HEK293 (cell line): ENCODE results near the gene LRP10.

Experiments used
- CTCF ChIA-PET: fragments of 350-600 bp; formaldehyde crosslinking; extraction: SDS; loops from one replicate; lab custom pipeline; 2021; ENCODE audit warnings: antibody characterized with exemption; lab: Yijun Ruan, JAX
- POLR2A ChIA-PET: fragments of 300-600 bp; formaldehyde crosslinking; extraction: SDS; loops from one replicate; lab custom pipeline; 2020; ENCODE audit warnings: antibody characterized with exemption, inconsistent platforms; lab: Yijun Ruan, JAX
- H3K27ac ChIP-seq: fragments of 200-500 bp; sonication (Bioruptor generic); 2 replicates; pipeline ENCODE4 v1.5.1; 2014; ENCODE audit warnings: low read depth, low read length, control low read depth, inconsistent platforms; ENCODE audit errors: extremely low read depth
- H3K36me3 ChIP-seq, 2 experiments: fragments of 200-500 bp in 1 of 2; sonication (Bioruptor generic) in 1 of 2; 1 replicate in 1 of 2; 2 replicates in 1 of 2; pipeline ENCODE4 v1.5.1; 2014 to 2017; ENCODE audit warnings: inconsistent platforms in 2 of 2, low read length in 2 of 2; ENCODE audit not compliant: control insufficient read depth in 2 of 2, insufficient read depth in 1 of 2
- H3K4me1 ChIP-seq: fragments of 200-500 bp; sonication (Bioruptor generic); 2 replicates; pipeline ENCODE4 v1.5.1; 2014; ENCODE audit warnings: mild to moderate bottlenecking, low read length, inconsistent platforms; ENCODE audit not compliant: control insufficient read depth, insufficient read depth
- H3K4me3 ChIP-seq: 2 replicates; pipeline ENCODE4 v1.5.1; 2011; ENCODE audit warnings: low read depth, mild to moderate bottlenecking, control low read depth, low read length, moderate library complexity
- H3K9me3 ChIP-seq: fragments of 200-500 bp; sonication (Bioruptor generic); 2 replicates; pipeline ENCODE4 v1.5.1; 2014; ENCODE audit warnings: low read depth, low read length, inconsistent platforms; ENCODE audit not compliant: control insufficient read depth, insufficient read depth
- FEZF1 ChIP-seq: fragments of 450-650 bp; formaldehyde crosslinking; IDR thresholded peaks from 2 replicates; pipeline ENCODE4 v1.5.1; 2016; ENCODE audit warnings: missing biosample characterization, missing genetic modification characterization
- GLI2 ChIP-seq: fragments of 450-650 bp; formaldehyde crosslinking; IDR thresholded peaks from 2 replicates; pipeline ENCODE4; 2017; ENCODE audit warnings: missing biosample characterization, missing genetic modification characterization, low read depth, borderline replicate concordance
- MEIS1 ChIP-seq: sonication (generic); formaldehyde crosslinking; IDR thresholded peaks from 2 replicates; pipeline ENCODE4 v1.8.1; 2022; ENCODE audit warnings: missing genetic modification reagents, mild to moderate bottlenecking, borderline replicate concordance
- ZBTB21 ChIP-seq: fragments of 450-650 bp; formaldehyde crosslinking; IDR thresholded peaks from 2 replicates; pipeline ENCODE4 v1.5.1; 2017; ENCODE audit warnings: missing biosample characterization, missing genetic modification characterization
- ZBTB8A ChIP-seq: fragments of 450-650 bp; formaldehyde crosslinking; IDR thresholded peaks from 2 replicates; pipeline ENCODE4 v1.5.1; 2016; ENCODE audit warnings: missing biosample characterization, missing genetic modification characterization
- ZNF132 ChIP-seq: fragments of 450-650 bp; formaldehyde crosslinking; IDR thresholded peaks from 2 replicates; pipeline ENCODE4 v1.5.1; 2017; ENCODE audit warnings: missing biosample characterization, missing genetic modification characterization, borderline replicate concordance
- ZNF221 ChIP-seq: fragments of 450-650 bp; formaldehyde crosslinking; IDR thresholded peaks from 2 replicates; pipeline ENCODE4 v1.5.1; 2017; ENCODE audit warnings: missing biosample characterization, missing genetic modification characterization, borderline replicate concordance
- ZNF223 ChIP-seq: fragments of 450-650 bp; formaldehyde crosslinking; IDR thresholded peaks from 2 replicates; pipeline ENCODE4 v1.5.1; 2016; ENCODE audit warnings: missing biosample characterization, missing genetic modification characterization
- ZNF24 ChIP-seq: fragments of 450-650 bp; formaldehyde crosslinking; IDR thresholded peaks from 2 replicates; pipeline ENCODE4 v1.5.1; 2016; ENCODE audit warnings: missing biosample characterization, missing genetic modification characterization
- ZNF248 ChIP-seq: fragments of 450-650 bp; formaldehyde crosslinking; IDR thresholded peaks from 2 replicates; pipeline ENCODE4 v1.5.1; 2017; ENCODE audit warnings: missing biosample characterization, missing genetic modification characterization
- ZNF292 ChIP-seq: fragments of 450-650 bp; formaldehyde crosslinking; IDR thresholded peaks from 2 replicates; pipeline ENCODE4 v1.5.1; 2016; ENCODE audit warnings: low read depth, missing biosample characterization, missing genetic modification characterization, borderline replicate concordance
- ZNF404 ChIP-seq: fragments of 450-650 bp; formaldehyde crosslinking; IDR thresholded peaks from 2 replicates; pipeline ENCODE4 v1.5.1; 2017; ENCODE audit warnings: missing biosample characterization, missing genetic modification characterization
- ZNF423 ChIP-seq: fragments of 450-650 bp; formaldehyde crosslinking; IDR thresholded peaks from 2 replicates; pipeline ENCODE4 v1.5.1; 2016; ENCODE audit warnings: missing biosample characterization, missing genetic modification characterization
- ZNF548 ChIP-seq: fragments of 450-650 bp; formaldehyde crosslinking; IDR thresholded peaks from 2 replicates; pipeline ENCODE4 v1.5.1; 2016; ENCODE audit warnings: missing biosample characterization, missing genetic modification characterization
- ZNF571 ChIP-seq: fragments of 450-650 bp; formaldehyde crosslinking; IDR thresholded peaks from 2 replicates; pipeline ENCODE4 v1.5.0; 2017; ENCODE audit warnings: missing biosample characterization, missing genetic modification characterization
- ZNF777 ChIP-seq: fragments of 450-650 bp; formaldehyde crosslinking; IDR thresholded peaks from 2 replicates; pipeline ENCODE4 v1.5.1; 2017; ENCODE audit warnings: missing biosample characterization, missing genetic modification characterization, borderline replicate concordance
- TF ChIP-seq, protein P1 (sequence below): fragments of 450-650 bp; formaldehyde crosslinking; IDR thresholded peaks from 2 replicates; pipeline ENCODE4 v1.5.1; 2016; ENCODE audit warnings: missing biosample characterization, missing genetic modification characterization, low read depth
- TF ChIP-seq, protein P2 (sequence below): fragments of 450-650 bp; formaldehyde crosslinking; IDR thresholded peaks from 2 replicates; pipeline ENCODE4 v1.5.1; 2016; ENCODE audit warnings: missing biosample characterization, missing genetic modification characterization, borderline replicate concordance
- TF ChIP-seq, protein P3 (sequence below): fragments of 450-650 bp; formaldehyde crosslinking; IDR thresholded peaks from 2 replicates; pipeline ENCODE4 v1.5.1; 2016; ENCODE audit warnings: missing biosample characterization, missing genetic modification characterization
- TF ChIP-seq, protein P4 (sequence below): fragments of 450-650 bp; formaldehyde crosslinking; IDR thresholded peaks from 2 replicates; pipeline ENCODE4 v1.5.1; 2016; ENCODE audit warnings: missing biosample characterization, missing genetic modification characterization

Gene LRP10

DNA sequence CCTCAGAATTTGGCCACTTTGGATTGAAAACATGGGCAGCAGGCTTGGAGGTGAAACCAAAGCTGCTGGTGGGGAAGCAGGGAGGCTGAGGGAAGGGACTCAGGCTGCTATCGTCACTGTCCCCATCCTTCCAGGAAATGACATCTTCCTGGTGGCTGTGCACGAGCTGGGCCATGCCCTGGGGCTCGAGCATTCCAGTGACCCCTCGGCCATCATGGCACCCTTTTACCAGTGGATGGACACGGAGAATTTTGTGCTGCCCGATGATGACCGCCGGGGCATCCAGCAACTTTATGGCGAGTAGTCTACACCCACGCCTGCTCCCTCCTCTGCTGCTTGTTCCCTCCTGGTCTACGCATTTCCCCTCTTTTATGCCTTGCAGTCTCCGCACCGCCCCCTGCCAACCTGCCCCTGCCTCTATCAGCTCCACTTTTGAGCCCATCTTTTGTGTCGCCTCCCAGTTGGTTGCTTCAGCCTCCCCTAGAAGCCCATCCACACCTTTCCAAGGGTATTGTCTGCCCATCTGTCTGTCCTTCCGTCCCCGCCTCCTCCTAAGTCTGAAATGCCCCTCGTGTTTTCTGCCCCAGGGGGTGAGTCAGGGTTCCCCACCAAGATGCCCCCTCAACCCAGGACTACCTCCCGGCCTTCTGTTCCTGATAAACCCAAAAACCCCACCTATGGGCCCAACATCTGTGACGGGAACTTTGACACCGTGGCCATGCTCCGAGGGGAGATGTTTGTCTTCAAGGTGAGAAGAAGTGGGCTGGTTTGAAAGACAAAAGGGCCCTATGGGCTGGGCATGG lies 28.2 kb upstream of the LRP10 start:
- TF ChIP-seq ZNF777 (tag by site-specific recombination) (no peak), ZNF132 (tag by site-specific recombination) (no peak), ZNF292 (tag by site-specific recombination) (no peak), ZNF423 (tag by site-specific recombination) (no peak), ZNF24 (tag by site-specific recombination) (no peak), MEIS1 (CRISPR knock-in tag) (no peak), ZNF571 (tag by site-specific recombination) (no peak)
- TF ChIP-seq, protein P1, sequence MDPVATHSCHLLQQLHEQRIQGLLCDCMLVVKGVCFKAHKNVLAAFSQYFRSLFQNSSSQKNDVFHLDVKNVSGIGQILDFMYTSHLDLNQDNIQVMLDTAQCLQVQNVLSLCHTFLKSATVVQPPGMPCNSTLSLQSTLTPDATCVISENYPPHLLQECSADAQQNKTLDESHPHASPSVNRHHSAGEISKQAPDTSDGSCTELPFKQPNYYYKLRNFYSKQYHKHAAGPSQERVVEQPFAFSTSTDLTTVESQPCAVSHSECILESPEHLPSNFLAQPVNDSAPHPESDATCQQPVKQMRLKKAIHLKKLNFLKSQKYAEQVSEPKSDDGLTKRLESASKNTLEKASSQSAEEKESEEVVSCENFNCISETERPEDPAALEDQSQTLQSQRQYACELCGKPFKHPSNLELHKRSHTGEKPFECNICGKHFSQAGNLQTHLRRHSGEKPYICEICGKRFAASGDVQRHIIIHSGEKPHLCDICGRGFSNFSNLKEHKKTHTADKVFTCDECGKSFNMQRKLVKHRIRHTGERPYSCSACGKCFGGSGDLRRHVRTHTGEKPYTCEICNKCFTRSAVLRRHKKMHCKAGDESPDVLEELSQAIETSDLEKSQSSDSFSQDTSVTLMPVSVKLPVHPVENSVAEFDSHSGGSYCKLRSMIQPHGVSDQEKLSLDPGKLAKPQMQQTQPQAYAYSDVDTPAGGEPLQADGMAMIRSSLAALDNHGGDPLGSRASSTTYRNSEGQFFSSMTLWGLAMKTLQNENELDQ (tag by site-specific recombination): no peak
- TF ChIP-seq, protein P2, sequence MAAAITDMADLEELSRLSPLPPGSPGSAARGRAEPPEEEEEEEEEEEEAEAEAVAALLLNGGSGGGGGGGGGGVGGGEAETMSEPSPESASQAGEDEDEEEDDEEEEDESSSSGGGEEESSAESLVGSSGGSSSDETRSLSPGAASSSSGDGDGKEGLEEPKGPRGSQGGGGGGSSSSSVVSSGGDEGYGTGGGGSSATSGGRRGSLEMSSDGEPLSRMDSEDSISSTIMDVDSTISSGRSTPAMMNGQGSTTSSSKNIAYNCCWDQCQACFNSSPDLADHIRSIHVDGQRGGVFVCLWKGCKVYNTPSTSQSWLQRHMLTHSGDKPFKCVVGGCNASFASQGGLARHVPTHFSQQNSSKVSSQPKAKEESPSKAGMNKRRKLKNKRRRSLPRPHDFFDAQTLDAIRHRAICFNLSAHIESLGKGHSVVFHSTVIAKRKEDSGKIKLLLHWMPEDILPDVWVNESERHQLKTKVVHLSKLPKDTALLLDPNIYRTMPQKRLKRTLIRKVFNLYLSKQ (tag by site-specific recombination): no peak
- TF ChIP-seq, protein P3, sequence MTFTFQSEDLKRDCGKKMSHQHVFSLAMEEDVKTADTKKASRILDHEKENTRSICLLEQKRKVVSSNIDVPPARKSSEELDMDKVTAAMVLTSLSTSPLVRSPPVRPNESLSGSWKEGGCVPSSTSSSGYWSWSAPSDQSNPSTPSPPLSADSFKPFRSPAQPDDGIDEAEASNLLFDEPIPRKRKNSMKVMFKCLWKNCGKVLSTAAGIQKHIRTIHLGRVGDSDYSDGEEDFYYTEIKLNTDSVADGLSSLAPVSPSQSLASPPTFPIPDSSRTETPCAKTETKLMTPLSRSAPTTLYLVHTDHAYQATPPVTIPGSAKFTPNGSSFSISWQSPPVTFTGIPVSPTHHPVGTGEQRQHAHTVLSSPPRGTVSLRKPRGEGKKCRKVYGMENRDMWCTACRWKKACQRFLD (tag by site-specific recombination): no peak
- H3K36me3 ChIP-seq: no peaks in the 10 kb centered on the region; a peak in 1 of 3 replicates
- POLR2A ChIA-PET: no interaction called here

DNA sequence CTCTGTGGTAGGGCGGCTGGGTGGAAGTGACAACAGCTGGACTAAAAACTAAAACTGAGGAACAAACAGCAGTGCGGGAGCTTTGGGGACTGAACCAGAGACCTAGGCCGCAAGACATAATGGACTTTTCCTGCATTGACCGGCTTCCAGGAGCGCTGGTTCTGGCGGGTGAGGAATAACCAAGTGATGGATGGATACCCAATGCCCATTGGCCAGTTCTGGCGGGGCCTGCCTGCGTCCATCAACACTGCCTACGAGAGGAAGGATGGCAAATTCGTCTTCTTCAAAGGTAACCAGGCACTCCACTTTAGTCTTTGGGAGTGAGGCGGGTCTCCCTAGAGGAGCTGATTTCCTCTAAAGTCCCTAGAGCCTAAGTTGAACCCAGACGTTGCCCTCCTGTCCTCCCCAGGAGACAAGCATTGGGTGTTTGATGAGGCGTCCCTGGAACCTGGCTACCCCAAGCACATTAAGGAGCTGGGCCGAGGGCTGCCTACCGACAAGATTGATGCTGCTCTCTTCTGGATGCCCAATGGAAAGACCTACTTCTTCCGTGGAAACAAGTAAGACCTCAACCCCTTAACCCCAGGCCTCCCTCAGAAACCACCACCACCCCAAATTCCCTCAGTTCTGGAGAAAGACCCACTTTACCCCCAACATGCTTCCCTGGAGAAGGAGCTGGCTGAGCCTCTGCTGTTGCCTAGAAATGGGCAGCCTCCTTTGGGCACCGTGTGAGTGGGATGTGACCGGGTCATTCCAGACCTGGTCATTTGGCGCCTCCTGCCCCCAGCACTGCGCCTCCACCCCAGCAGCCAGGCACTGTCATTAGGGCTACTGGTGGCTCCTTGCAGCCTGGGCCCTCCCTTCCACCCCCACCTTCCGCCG lies 27.1 kb upstream of the LRP10 start:
- CTCF ChIA-PET: interaction anchor here (0.6 to 1.0 kb wide), 4 partner anchors 22 to 294 kb away, joined by 3 to 5 read pairs (median 4); partner anchors contain the start of gene LRP10
- TF ChIP-seq FEZF1 (tag by site-specific recombination) (no peak), ZNF223 (tag by site-specific recombination) (no peak), ZBTB8A (tag by site-specific recombination) (no peak), ZNF248 (tag by site-specific recombination) (no peak), ZNF221 (tag by site-specific recombination) (no peak), ZNF548 (tag by site-specific recombination) (no peak), GLI2 (tag by site-specific recombination) (no peak), ZBTB21 (tag by site-specific recombination) (no peak), ZNF404 (no peak)
- TF ChIP-seq, protein P4, sequence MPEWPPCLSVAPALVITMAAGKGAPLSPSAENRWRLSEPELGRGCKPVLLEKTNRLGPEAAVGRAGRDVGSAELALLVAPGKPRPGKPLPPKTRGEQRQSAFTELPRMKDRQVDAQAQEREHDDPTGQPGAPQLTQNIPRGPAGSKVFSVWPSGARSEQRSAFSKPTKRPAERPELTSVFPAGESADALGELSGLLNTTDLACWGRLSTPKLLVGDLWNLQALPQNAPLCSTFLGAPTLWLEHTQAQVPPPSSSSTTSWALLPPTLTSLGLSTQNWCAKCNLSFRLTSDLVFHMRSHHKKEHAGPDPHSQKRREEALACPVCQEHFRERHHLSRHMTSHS: no peak
- TF ChIP-seq, all 188 proteins: peak for 0
- H3K9me3 ChIP-seq: no peaks in the 10 kb centered on the region
- no peaks in the 10 kb centered on the region; a peak in 1 of 3 replicates for H3K36me3 ChIP-seq
- POLR2A ChIA-PET: interaction anchor here (1.1 kb wide), 1 partner anchor 14 kb away, joined by 3 read pairs; no protein-coding TSS in a partner anchor
- H3K27ac ChIP-seq: no peak overlapping the region
- H3K4me1 ChIP-seq: no peaks in the 10 kb centered on the region
- no peak overlapping the region for H3K4me3 ChIP-seq

More for the DNA sequence above, 28.2 kb upstream of the LRP10 start:
- Histone ChIP-seq H3K9me3 (no peaks in the 10 kb centered on the region), H3K4me1 (no peaks in the 10 kb centered on the region), H3K4me3 (no peak overlapping the region), H3K27ac (no peak overlapping the region)
- CTCF ChIA-PET: interaction anchor here (0.7 to 1.7 kb wide), 4 partner anchors 10 to 293 kb away, joined by 3 to 11 read pairs (median 4); partner anchors contain the start of gene LRP10
